Tibial nerve (tissue), 4 donors: Measurements from ENCODE around the gene SHC1. TPM values are rescaled to one million over a fixed set of nuclear protein-coding genes. Genes with fewer than 3 reads are reported as not detected.
A peak's percentile ranks its signal among the peaks of the same experiment; 100 is the strongest.

ENCODE experiments used
- DNase-seq, 2 donors: peaks; one replicate each; pipeline ENCODE4 v3.0.0-alpha.2; 2019; ENCODE audit warnings: low spot score in 2 of 2
- H3K27ac ChIP-seq, 4 donors: fragments of 200-600 bp; sonication (generic) in 3 of 4; one replicate each; pipeline ENCODE4 v1.5.1; 2017 to 2019; ENCODE audit warnings: mild to moderate bottlenecking in 1 of 4
- H3K27me3 ChIP-seq, 2 donors: fragments of 200-600 bp; sonication (generic) in 1 of 2; one replicate each; pipeline versions ENCODE4 v1.5.1 to v1.6.0; 2017 to 2019
- H3K36me3 ChIP-seq, 3 donors: fragments of 200-600 bp; sonication (generic); one replicate each; pipeline ENCODE4 v1.5.1; 2018 to 2019
- H3K4me1 ChIP-seq, 4 donors: fragments of 200-600 bp; sonication (generic) in 3 of 4; one replicate each; pipeline ENCODE4 v1.5.1; 2017 to 2019
- H3K4me3 ChIP-seq, 4 donors: fragments of 200-600 bp; sonication (generic) in 3 of 4; one replicate each; pipeline ENCODE4 v1.5.1; 2017 to 2019; ENCODE audit warnings: mild to moderate bottlenecking in 1 of 4, moderate library complexity in 1 of 4
- H3K9me3 ChIP-seq, 4 donors: fragments of 200-600 bp; sonication (generic) in 3 of 4; one replicate each; pipeline ENCODE4 v1.5.1; 2017 to 2019
- CTCF ChIP-seq, 5 experiments: fragments of 200-600 bp in 3 of 5; fragments of 450-650 bp in 2 of 5; sonication (generic) in 3 of 5; IDR thresholded peaks; one replicate each; pipeline ENCODE4 v1.5.1; 2016 to 2019; ENCODE audit warnings: antibody characterized with exemption in 5 of 5, mild to moderate bottlenecking in 3 of 5, moderate library complexity in 2 of 5
- EP300 ChIP-seq, 2 donors: sonication (generic); formaldehyde crosslinking; IDR thresholded peaks; one replicate each; pipeline ENCODE4 v1.6.1; 2017; ENCODE audit warnings: antibody characterized with exemption in 2 of 2, mild to moderate bottlenecking in 1 of 2
- POLR2A ChIP-seq, 2 donors: fragments of 450-650 bp; IDR thresholded peaks; one replicate each; pipeline ENCODE4 v1.6.1; 2017; ENCODE audit warnings: antibody characterized with exemption in 2 of 2, mild to moderate bottlenecking in 2 of 2, moderate library complexity in 2 of 2
- WGBS, 2 donors: methylation state at CpG; one replicate each; pipeline ENCODE4 v1.1.5; 2018; 5-methylcytosine and 5-hydroxymethylcytosine counted together
- total RNA-seq, 4 donors: library from RNA; depleted of rRNA; stranded (reverse); fragments of >200 nt; gene quantifications; one replicate each; pipeline ENCODE4 v1.1.0, GENCODE V29; 2016

Gene SHC1
- total RNA-seq, 4 donors from 2014 or later = 82.9 to 168 (median 101) TPM

GRCh38 chr1:154937085-154937987 is 33.2 kb downstream of the SHC1 start:
- TF ChIP-seq EP300 (IDR thresholded peaks at IDR 0.05) (peak; percentile 85 to 98), POLR2A (IDR thresholded peaks at IDR 0.05) (peak; percentile 79 to 84), CTCF (IDR thresholded peaks at IDR 0.05) (peak in 4 of 5 experiments; percentile 15 to 57 (median 31))
- Histone ChIP-seq H3K36me3 (no peaks in the 10 kb centered on the region), H3K4me3 (peak overlapping the region; percentile 65 to 72 (median 69)), H3K9me3 (no peaks in the 10 kb centered on the region), H3K4me1 (peaks cover 0 to 47% (median 16%) of the 10 kb centered on the region in 4 donors), H3K27me3 (no peaks in the 10 kb centered on the region), H3K27ac (peak overlapping the region; percentile 88 to 100 (median 95))
- WGBS, 2 donors = 1% methylated on average over 36 of the region's 36 CpGs
- peak; percentile 83 to 85 for DNase-seq

GRCh38 chr1:154936555-154937084 is 33.9 kb downstream of the SHC1 start, which contains the start of gene PMVK:
TSS of gene PMVK (minus strand) at chr1:154936719. CDS start at chr1:154936685, 34 bp downstream.
- H3K27me3 ChIP-seq = no peaks in the 10 kb centered on the region
- H3K27ac ChIP-seq = peak within 1 kb of the TSS; percentile 88 to 100 (median 95)
- peaks cover 0 to 7% (median 0%) of the 10 kb centered on the region in 3 donors for H3K36me3 ChIP-seq
- peak in 1 of 2 donors; percentile 86 for TF ChIP-seq EP300 (IDR thresholded peaks at IDR 0.05)
- TF ChIP-seq CTCF (IDR thresholded peaks at IDR 0.05) = peak; percentile 23 to 67 (median 45)
- peak; percentile 17 to 78 for TF ChIP-seq POLR2A (IDR thresholded peaks at IDR 0.05)
- WGBS, 2 donors = 0 to 1% methylated on average over 30 to 35 of the region's 45 CpGs
- peak; percentile 95 to 97 for DNase-seq
- H3K9me3 ChIP-seq = no peaks in the 10 kb centered on the region
- peak within 1 kb of the TSS; percentile 65 to 72 (median 69) for H3K4me3 ChIP-seq
- H3K4me1 ChIP-seq = peaks cover 0 to 40% (median 12%) of the 10 kb centered on the region in 4 donors

GRCh38 chr1:154935749-154936554 is 34.6 kb downstream of the SHC1 start:
- H3K4me1 ChIP-seq = peaks cover 0 to 35% (median 10%) of the 10 kb centered on the region in 4 donors
- peak overlapping the region; percentile 65 to 72 (median 69) for H3K4me3 ChIP-seq
- 36 to 40% methylated on average over 27 of the region's 27 CpGs for WGBS, 2 donors
- no peaks in the 10 kb centered on the region for H3K27me3 ChIP-seq
- peak overlapping the region; percentile 88 to 100 (median 95) for H3K27ac ChIP-seq
- DNase-seq = no peak
- peaks cover 0 to 13% (median 0%) of the 10 kb centered on the region in 3 donors for H3K36me3 ChIP-seq
- TF ChIP-seq EP300 (IDR thresholded peaks at IDR 0.05) (no peak), CTCF (IDR thresholded peaks at IDR 0.05) (no peak), POLR2A (IDR thresholded peaks at IDR 0.05) (no peak)
- H3K9me3 ChIP-seq = no peaks in the 10 kb centered on the region

- Histone ChIP-seq H3K27ac (no peak overlapping the region), H3K27me3 (no peaks in the 10 kb centered on the region), H3K4me3 (no peak overlapping the region), H3K9me3 (no peaks in the 10 kb centered on the region), H3K36me3 (peaks cover 0 to 28% (median 0%) of the 10 kb centered on the region in 3 donors), H3K4me1 (peaks cover 0 to 41% (median 10%) of the 10 kb centered on the region in 4 donors)
- TF ChIP-seq EP300 (IDR thresholded peaks at IDR 0.05) (no peak), POLR2A (IDR thresholded peaks at IDR 0.05) (no peak), CTCF (IDR thresholded peaks at IDR 0.05) (no peak)
- WGBS, 2 donors = 94 to 96% methylated on average over 5 of the region's 5 CpGs
- no peak for DNase-seq
These were observed 36.1 kb downstream of the SHC1 start for GRCh38 chr1:154934358-154934948.
